Fibroblast of gingiva (primary cell): ENCODE data around the gene TRAF5.
"Not testable (repeated sequence)": the region's sequence is repeated elsewhere in the genome, so short reads cannot be mapped to it uniquely, and the experiment has no call there.

Source experiments
- DNase-seq: peaks from one replicate; pipeline ENCODE4 v3.0.0-alpha.2; 2011; ENCODE audit warnings: low read depth

The TRAF5 gene

GRCh38 chr1:211378844-211379243 is 52.2 kb downstream of the TRAF5 start:
- DNase-seq: peak; percentile 41

GRCh38 chr1:211379446-211379845 is 52.8 kb downstream of the TRAF5 start:
- DNase-seq: no peak

GRCh38 chr1:211381481-211382181 is 55.0 kb downstream of the TRAF5 start:
- DNase-seq: no peak

GRCh38 chr1:211382182-211382713 is 55.6 kb downstream of the TRAF5 start:
- DNase-seq: no peak

GRCh38 chr1:211382714-211383480 is 56.3 kb downstream of the TRAF5 start:
- peak; percentile 93 for DNase-seq

GRCh38 chr1:211384524-211384923 is 57.9 kb downstream of the TRAF5 start:
- no peak for DNase-seq

GRCh38 chr1:211386921-211387320 is 60.3 kb downstream of the TRAF5 start:
- DNase-seq: peak; percentile 19

GRCh38 chr1:211390829-211391228 is 64.2 kb downstream of the TRAF5 start:
- not testable (repeated sequence) for DNase-seq

GRCh38 chr1:211393203-211393602 is 66.6 kb downstream of the TRAF5 start:
- DNase-seq: no peak

- not testable (repeated sequence) for DNase-seq
Observed at GRCh38 chr1:211398266-211398930, 71.8 kb downstream of the TRAF5 start.

GRCh38 chr1:211399851-211400393 is 73.3 kb downstream of the TRAF5 start:
- not testable (repeated sequence) for DNase-seq

GRCh38 chr1:211401751-211402150 is 75.1 kb downstream of the TRAF5 start:
- not testable (repeated sequence) for DNase-seq

- not testable (repeated sequence) for DNase-seq
Observed at GRCh38 chr1:211406086-211406485, 79.5 kb downstream of the TRAF5 start.

GRCh38 chr1:211407749-211408148 is 81.1 kb downstream of the TRAF5 start:
- not testable (repeated sequence) for DNase-seq

GRCh38 chr1:211411639-211412038 is 85.0 kb downstream of the TRAF5 start:
- DNase-seq: no peak

- no peak for DNase-seq
Observed at GRCh38 chr1:211415700-211416099, 89.1 kb downstream of the TRAF5 start.

- peak; percentile 12 for DNase-seq
Observed at GRCh38 chr1:211416246-211416627, 89.6 kb downstream of the TRAF5 start.

- peak; percentile 83 for DNase-seq
Observed at GRCh38 chr1:211416628-211417323, 90.1 kb downstream of the TRAF5 start.

- DNase-seq: peak; percentile 33
Observed at GRCh38 chr1:211420389-211420788, 93.8 kb downstream of the TRAF5 start.

- DNase-seq: peak; percentile 62
Observed at GRCh38 chr1:211420845-211421454, 94.3 kb downstream of the TRAF5 start.

- DNase-seq: no peak
Observed at GRCh38 chr1:211424018-211424417, 97.4 kb downstream of the TRAF5 start.
